ENCODE results near the gene TJP3.

Gene TJP3

DNA sequence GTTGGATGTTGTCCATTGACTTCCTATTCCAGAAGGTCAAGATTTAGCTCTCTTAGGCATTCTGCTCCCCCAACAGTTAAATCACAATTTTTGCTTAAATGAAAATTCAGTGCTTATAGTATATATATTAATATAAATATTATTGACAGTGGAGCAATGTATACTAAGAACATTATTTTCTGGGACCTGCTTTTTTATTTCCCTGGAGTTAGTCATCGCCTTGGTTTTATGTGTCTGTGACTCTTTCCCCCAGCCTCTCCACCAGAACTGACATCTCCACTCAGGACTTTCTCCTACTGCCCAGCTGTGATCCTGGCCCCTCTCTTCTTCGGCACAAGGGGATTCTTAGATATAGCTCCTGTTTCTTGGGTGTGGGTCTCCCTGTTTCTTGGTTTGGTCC, 88.2 kb downstream of the TJP3 start:
- Mint-ChIP-seq H3K36me3 (ENCODE audit: low read depth) (peaks cover 5% of the 10 kb centered on the region), H3K4me3 (no peak overlapping the region), H3K27ac (no peak overlapping the region), H3K27me3 (no peaks in the 10 kb centered on the region), H3K9me3 (peaks cover 6% of the 10 kb centered on the region), H3K4me1 (ENCODE audit: low read depth) (peaks cover 29% of the 10 kb centered on the region)

- Mint-ChIP-seq H3K27me3 (no peaks in the 10 kb centered on the region), H3K36me3 (ENCODE audit: low read depth) (peaks cover 5% of the 10 kb centered on the region), H3K27ac (peak overlapping the region; percentile 19), H3K4me3 (no peak overlapping the region), H3K4me1 (ENCODE audit: low read depth) (peaks cover 36% of the 10 kb centered on the region), H3K9me3 (peaks cover 6% of the 10 kb centered on the region)
Observed at GRCh38 chr19:3798137-3798536, 90.0 kb downstream of the TJP3 start.

Measured in stimulated activated naive CD8-positive, alpha-beta T cell treated with anti-CD3 and anti-CD28 coated beads, Interleukin-15, Interleukin-2, amounts not matched to agents 100 ng/mL and 50 ng/mL, for 24 hours (primary cell).